Upper lobe of right lung (tissue), 1 donor: ENCODE measurements around the gene SPPL2A. TPM values are rescaled to one million over a fixed set of nuclear protein-coding genes. Genes with fewer than 3 reads are reported as not detected.

ENCODE experiments used
- ATAC-seq: fragments of 200-7000 bp; cut with Tn5 transposase; one replicate; pipeline ENCODE4 v1.9.1; 2020; ENCODE audit warnings: mild to moderate bottlenecking, moderate library complexity
- DNase-seq: peaks from one replicate; pipeline ENCODE4 v3.0.0-alpha.2; 2020
- H3K27ac ChIP-seq: fragments of 200-600 bp; one replicate; pipeline ENCODE4 v1.8.0; 2022
- H3K27me3 ChIP-seq: fragments of 200-600 bp; one replicate; pipeline ENCODE4 v1.8.0; 2022; ENCODE audit warnings: mild to moderate bottlenecking
- H3K36me3 ChIP-seq: fragments of 200-600 bp; one replicate; pipeline ENCODE4 v1.8.0; 2022
- H3K4me1 ChIP-seq: fragments of 200-600 bp; one replicate; pipeline ENCODE4 v1.8.0; 2022
- H3K4me3 ChIP-seq: fragments of 200-600 bp; one replicate; pipeline ENCODE4 v1.8.0; 2022; ENCODE audit warnings: mild to moderate bottlenecking
- H3K9me3 ChIP-seq: fragments of 200-600 bp; one replicate; pipeline ENCODE4 v1.8.0; 2022
- CTCF ChIP-seq: fragments of 200-600 bp; IDR thresholded peaks from one replicate; pipeline ENCODE4 v1.8.0; 2022; ENCODE audit warnings: antibody characterized with exemption
- intact Hi-C: fragments of 100-400 bp; cut with DNase I; formaldehyde crosslinking; loops from one replicate; pipeline ENCODE4 v1.11.0; 2022
- total RNA-seq: library from RNA; stranded (reverse); fragmentation: NEBNext Ultra II Directional; extraction: Animal tissue kit (Norgen Biotek cat#: 25700); gene quantifications from one replicate; pipeline ENCODE4 v1.2.1, GENCODE V29; 2021
- donor health status: DM: no; HTN: yes; CAD: no; lungs with severe emphysema.

The SPPL2A gene
- total RNA-seq, 1 donor from 2014 or later, result 112 TPM

DNA sequence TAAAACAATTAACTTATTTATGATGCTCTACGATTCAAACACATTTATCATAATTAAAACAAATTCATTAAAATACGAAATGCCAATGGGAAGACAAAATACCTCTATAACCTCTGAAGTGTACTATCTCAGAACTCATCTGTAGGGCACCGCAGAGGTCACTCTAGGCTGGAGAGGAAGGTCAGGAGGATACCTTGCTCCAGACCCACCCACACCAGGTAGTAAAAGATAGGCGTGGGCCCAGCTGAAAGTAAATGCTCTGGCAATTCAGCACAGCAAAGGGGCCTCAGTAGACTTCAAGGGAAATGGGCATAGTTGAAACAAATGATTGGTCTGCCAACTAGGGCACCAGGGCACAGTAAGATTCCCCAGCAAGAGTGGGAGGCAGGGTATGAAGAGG, 26.0 kb upstream of the SPPL2A start:
- Histone ChIP-seq H3K4me1 (no peaks in the 10 kb centered on the region), H3K27me3 (no peaks in the 10 kb centered on the region), H3K36me3 (no peaks in the 10 kb centered on the region), H3K4me3 (no peak overlapping the region), H3K27ac (no peak overlapping the region), H3K9me3 (no peaks in the 10 kb centered on the region)
- intact Hi-C loops, result no loop called here
- ATAC-seq (no peak), DNase-seq (no peak)
- TF ChIP-seq CTCF, result no peak

DNA sequence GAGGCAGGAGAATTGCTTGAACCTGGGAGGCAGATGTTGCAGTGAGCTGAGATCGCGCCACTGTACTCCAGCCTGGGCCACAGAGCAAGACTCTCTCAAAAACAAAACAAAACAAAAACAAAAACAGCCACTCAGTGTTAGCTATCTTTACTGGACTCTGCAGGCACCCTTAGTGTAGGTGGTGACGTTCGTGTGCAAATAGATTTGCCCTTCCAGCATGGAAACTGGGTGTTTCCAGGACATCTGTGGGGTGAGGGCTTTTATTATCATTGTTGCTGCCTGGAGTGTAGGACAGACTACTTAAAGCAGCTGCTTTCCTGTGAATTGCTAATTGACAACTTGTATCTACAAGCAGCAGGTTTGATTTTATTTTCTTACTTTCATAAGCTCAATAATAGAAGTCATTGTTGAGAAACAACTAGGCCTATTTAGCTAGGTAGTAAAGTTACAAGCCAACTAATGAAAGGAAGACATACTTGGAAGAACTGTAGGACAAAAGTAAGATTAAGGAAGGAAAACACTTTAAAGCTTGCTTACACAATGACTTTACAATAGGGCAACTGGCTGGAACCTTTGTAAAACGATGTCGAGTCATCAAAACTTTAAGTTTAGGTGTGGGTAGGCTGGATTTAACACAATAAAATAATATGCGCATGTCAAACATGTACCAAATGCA, 25.4 kb upstream of the SPPL2A start:
- TF ChIP-seq CTCF, result no peak
- DNase-seq (no peak), ATAC-seq (no peak)
- Histone ChIP-seq H3K36me3 (no peaks in the 10 kb centered on the region), H3K9me3 (no peaks in the 10 kb centered on the region), H3K4me3 (no peak overlapping the region), H3K27ac (no peak overlapping the region), H3K4me1 (no peaks in the 10 kb centered on the region), H3K27me3 (no peaks in the 10 kb centered on the region)
- intact Hi-C loops, result no loop called here

GRCh38 chr15:50786871-50787270, 21.4 kb upstream of the SPPL2A start:
- ATAC-seq (no peak), DNase-seq (no peak)
- Histone ChIP-seq H3K4me3 (no peak overlapping the region), H3K27ac (no peak overlapping the region), H3K4me1 (no peaks in the 10 kb centered on the region), H3K27me3 (no peaks in the 10 kb centered on the region), H3K9me3 (no peaks in the 10 kb centered on the region), H3K36me3 (no peaks in the 10 kb centered on the region)
- intact Hi-C loops, result no loop called here
- TF ChIP-seq CTCF, result no peak

DNA sequence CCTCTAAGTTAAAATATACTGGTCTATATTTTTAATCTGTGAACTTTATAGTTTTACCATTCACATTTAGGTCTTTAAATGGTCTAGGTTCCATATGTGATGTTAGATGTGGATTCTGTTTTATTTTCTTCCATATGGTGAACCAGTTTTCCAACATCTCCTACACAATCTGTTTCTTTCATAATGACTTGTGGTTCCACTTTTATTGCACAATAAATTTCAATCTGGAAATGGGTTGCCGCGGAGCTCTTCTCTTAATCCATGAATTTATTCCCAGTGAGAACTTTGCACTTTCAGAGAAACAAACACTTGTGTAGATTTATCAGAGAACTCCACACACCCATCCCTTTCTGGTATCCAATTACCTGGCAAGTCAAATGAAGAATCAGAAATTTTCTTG, 20.9 kb upstream of the SPPL2A start:
- no peak overlapping the region for H3K27ac ChIP-seq
- intact Hi-C loops, result no loop called here
- H3K27me3 ChIP-seq, result no peaks in the 10 kb centered on the region
- TF ChIP-seq CTCF, result no peak
- DNase-seq (no peak), ATAC-seq (no peak)
- no peaks in the 10 kb centered on the region for H3K4me1 ChIP-seq
- H3K36me3 ChIP-seq, result no peaks in the 10 kb centered on the region
- no peaks in the 10 kb centered on the region for H3K9me3 ChIP-seq
- no peak overlapping the region for H3K4me3 ChIP-seq

DNA sequence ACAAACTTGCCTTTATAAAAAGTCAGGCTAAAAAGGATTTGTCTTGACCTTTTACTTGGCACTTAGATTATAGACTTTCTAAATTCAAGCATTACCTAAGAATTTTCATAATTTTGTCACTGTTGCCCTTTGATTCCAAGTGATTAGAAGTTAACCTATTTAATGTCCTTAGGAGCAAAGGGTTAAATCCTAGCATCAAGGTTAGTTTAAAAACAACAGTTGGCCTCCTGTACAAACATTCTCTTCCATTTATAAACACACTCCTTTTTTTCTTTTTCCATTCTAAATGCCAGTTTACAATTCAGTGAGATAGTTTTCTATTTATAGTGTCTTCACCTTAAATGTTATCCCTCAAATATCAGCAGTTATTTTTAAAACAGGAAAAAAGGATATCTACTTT, 18.4 kb upstream of the SPPL2A start:
- DNase-seq (no peak), ATAC-seq (no peak)
- H3K4me1 ChIP-seq, result no peaks in the 10 kb centered on the region
- H3K36me3 ChIP-seq, result no peaks in the 10 kb centered on the region
- no peak overlapping the region for H3K4me3 ChIP-seq
- H3K9me3 ChIP-seq, result no peaks in the 10 kb centered on the region
- no peaks in the 10 kb centered on the region for H3K27me3 ChIP-seq
- intact Hi-C loops, result no loop called here
- H3K27ac ChIP-seq, result no peak overlapping the region
- TF ChIP-seq CTCF, result no peak

GRCh38 chr15:50783411-50783810, 17.9 kb upstream of the SPPL2A start:
- intact Hi-C loops, result no loop called here
- Histone ChIP-seq H3K4me3 (no peak overlapping the region), H3K27me3 (no peaks in the 10 kb centered on the region), H3K4me1 (no peaks in the 10 kb centered on the region), H3K36me3 (no peaks in the 10 kb centered on the region), H3K27ac (no peak overlapping the region), H3K9me3 (no peaks in the 10 kb centered on the region)
- DNase-seq, result no peak
- no peak for TF ChIP-seq CTCF
- no peak for ATAC-seq
